GM21619 (cell line): ENCODE results near the gene ATP8A2.

Experiments used
- ATAC-seq: cut with Tn5 transposase; IDR thresholded peaks from one replicate; pipeline ENCODE4 v1.9.1; 2021; ENCODE audit not compliant: unreplicated experiment

ATP8A2 gene

DNA sequence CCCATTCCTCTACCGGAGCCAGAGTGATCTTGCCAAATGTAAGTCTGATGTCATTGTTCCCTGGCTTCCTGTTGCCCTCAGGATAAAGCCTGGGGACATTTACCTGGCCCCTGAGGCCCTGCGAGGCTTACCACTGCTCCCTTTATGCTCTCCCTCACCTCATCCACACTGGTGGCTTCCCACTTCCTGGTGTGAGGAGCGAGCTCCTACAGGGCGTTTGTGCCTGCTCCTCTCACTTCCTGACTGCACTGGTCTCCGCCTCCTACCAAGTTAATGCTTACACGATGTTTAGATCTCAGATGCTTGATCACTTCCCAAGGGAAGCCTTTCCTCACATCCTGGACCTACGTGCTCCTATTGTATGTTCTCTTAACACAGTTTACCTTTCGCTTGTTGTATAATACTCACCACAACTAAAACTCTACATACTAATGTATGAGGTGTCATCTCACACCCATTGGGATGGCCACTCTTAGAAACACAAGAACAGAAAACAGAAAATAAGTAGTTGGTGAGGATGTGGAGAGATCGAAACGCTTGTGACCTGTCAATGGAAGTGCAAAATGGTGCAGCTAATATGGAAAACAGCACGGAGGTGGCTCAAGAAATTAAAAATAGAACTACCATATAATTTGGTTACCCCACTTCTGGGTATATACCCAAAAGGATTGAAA is 502.4 kb downstream of the ATP8A2 start:
- no peak for ATAC-seq

DNA sequence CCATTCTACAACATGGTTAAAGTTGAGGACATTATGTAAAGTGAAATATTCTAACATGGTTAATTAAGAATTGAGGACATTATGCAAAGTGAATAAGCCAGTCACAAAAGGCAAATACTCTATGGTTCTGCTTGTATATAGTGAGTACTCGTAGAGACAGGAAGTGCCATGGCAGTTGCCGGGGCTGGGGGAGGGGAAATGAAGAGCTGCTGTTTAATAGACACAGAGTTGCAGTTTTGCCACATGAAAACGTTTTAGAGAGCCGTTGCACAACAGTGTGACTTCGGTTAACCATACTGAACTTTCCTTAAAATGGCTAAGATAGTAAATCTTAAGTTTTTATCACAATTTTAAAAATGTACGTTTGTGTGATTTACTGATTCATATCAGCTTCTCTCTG is 503.1 kb downstream of the ATP8A2 start:
- no peak for ATAC-seq

DNA sequence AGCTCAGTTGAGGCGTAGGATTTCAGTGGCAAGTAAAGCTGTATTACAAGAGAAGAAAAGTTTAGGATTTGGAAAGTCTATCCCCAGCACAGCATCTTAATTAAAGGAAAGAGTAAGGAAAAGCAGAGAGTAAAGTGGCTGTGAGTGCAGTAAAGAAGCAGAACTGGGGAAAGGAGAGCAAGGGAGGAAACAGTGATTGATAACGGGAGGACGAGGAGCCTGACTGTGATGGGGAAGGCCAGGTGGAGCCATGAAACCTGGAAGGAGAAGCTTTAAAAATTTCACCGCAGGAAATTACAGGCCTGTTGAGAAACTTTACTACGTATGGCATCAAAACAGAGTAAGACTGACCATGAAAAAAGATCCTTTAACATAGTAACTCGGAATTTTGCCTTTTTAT is 504.5 kb downstream of the ATP8A2 start:
- no peak for ATAC-seq

DNA sequence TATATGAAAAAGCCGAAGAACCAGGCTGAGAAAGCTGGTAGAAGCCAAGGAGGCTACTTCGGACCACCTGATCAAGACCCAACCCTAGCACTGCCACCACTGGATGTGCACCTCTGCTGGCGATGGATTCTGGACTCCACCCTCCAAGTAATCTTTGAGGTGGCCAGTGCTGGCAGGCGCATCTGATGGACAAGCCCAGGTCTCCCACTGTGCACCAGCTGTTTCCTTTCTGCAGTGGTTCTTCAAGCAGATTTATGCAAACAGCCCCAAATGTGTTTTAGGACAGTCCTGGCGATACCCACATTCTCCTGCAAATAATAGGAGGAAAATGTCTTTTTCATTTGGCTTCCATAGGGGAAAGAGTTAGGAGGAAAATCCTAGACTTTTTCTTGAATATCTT is 507.7 kb downstream of the ATP8A2 start:
- ATAC-seq, result no peak

DNA sequence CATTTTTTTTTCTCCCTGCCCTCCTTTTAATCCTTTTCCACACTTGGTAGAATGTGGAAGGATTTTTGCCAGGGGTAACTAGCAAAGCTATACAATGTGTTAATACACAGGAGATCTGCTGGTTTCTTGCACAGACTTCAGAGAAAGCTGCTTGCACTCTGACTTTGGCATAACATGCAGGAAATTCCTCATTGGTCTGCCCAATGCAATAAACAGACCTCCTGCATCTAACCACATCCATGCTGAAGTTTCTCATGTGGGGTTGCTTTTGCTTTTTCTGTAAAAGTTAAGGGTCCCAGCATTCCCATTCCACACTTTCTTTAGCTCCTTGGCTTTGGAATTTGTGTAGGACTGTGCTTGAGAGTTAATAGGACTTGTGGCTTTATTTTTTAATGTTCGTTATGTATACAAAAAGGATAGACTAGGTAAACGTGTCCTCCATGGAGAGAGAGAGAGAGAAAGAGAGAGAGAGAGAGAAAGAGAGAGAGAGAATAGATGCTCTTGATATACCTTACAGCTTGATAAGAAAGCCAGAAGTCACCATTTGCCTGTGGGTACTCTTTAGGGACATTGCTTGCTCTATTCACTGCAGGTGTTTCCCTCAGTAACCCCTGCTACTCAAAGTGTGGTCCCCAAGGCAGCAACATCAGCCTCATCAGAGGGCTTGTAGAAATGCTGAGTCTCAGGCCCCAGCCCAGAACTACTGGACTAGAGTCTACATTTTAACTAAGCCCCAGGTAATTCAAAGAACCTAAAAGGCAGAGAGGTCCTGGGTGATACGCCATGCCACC is 509.6 kb downstream of the ATP8A2 start:
- ATAC-seq, result no peak

DNA sequence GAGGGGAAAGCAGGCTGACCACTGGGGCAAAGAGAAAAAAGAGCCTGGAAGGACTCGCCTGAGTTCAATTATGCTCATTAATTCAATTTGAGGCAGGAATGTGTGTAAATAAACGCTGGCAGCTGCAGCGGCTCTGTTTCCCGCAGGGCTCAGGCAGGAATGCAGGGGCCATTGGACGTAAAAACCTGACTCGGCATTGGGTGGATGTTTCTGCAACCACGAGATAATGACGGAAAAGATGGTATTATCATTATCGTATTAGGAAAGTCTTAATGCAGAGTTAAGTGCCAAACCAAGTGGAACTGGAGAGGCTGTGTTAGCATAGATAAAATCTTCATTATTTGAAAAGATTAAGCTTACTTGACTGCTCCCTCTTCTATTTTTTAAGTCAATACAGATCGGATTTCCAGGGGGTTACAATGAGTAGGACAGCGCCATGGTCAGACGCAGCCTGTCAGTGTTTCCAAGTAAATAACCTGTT is 510.2 kb downstream of the ATP8A2 start:
- ATAC-seq, result no peak

DNA sequence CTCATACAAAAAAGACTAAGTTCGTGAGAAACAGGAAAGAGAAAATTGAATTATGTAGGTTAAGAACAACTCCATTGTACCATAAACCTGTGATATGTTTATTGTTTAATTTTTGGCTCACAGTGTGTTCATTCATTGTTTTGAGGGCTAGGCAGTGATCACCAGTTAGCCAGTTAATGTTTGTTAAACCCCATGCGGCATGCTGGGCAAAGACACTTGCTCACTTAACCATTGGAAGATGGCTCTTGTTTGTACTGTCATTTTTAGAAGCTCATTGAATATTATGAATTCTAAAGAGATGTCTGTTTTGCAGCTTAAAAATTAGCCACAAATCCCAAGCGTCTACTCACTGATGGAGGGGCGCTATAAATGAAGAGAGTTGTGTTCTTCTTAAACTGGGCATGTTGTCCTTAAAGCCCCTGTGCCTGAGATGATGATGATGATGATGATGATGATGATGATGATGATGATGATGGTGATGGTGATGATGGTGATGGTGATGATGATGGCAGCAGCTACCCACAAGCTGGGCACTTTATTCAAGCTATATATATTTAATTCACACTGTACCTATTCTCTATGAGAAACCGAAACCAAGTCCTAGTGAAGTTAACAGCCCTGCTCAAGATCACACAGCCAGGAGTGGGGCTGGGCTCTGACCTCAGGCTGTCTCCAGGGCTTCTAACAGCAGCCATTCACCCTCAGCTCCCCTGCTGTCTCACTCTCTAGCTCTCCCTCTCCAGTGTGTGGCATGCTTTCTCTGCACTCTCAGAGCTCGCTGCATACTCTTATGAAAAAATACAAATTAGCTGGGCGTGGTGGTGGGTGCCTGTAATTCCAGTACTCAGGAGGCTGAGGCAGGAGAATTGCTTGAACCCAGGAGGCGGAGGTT is 510.9 kb downstream of the ATP8A2 start:
- ATAC-seq, result no peak

DNA sequence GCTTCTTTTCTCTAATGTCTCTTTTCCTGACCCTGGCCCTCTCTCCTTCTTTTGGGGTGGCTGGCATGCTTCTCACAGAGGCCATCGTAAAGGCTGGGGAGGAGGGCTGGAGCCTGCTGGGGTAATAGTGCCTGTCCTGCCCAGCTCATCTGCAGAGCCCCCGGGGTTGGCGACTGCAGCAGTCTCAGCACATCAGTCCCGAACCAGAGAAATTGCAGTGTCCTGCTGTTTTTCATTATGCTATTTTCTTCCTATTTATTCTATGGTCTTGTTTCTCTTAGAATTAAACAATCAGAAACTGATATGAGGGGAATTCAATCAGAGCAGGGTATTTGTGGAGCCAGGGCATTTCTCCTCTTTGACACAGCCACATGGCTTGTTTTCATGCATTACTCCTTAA is 513.6 kb downstream of the ATP8A2 start:
- no peak for ATAC-seq

DNA sequence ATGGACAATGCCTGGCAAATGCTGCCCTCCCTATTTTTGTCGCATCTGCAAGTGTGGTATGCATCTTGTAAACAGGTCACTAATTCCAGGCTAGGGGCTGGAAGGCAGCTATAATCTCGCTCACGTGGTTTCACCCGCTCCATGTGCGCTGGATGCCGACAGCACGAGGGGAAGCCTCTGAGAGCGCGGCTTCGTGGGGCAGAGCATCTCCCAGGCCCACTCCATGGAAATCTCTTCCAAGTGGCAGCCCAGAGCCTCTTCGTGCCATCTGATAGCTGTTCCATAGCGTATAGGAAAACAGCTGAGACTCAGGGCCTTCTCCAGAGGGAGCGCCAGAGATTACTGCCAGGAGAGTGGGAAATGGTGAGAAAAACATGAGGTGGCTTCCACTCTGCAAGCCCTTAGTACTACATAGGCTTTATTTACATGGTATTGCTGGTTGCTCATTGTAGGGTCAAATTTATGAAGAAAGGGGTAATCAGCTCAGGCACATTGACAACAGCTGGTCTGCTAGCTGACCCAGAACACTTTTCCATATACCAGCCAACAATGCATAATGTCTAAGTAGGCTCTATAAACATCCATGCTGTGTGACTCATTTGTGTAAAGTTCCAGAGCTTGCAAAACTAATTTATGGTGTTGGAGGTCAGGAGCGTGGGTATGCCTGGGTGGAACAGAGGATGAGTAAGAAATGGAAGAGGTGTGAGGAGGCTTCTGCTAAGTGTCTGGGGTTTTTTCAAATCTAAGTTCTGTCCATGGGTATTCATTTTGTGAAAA is 514.9 kb downstream of the ATP8A2 start:
- no peak for ATAC-seq

DNA sequence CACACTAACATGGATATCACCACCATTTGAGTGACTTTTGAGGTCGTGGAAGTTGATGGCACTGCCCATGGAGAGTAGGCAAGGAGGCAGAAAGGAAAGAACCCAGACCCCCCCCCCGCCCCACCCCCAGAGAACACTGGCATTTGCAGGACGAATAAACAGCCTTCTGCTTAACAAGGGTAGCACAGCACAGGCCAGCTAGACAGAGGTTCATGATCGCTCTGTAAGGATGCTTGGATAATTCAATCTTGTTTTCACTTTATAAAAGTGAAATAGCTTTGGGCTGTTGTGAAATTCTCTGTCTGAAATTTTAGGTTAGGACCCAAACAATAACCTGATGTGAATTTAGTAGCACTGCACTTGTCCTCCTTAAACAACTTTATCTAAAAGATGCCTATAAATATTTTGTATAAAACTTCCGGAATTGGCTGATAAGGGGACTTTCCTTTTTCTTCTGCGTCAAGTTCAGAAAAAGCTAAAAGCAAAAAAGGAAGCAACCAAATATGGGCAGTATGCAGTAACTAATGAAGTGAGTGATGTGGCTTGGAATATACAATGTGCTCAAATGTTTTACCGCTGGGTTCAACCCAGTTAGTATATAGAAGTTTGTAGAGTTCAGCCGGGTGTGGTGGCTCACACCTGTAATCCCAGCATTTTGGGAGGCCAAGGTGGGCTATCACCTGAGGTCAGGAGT is 516.3 kb downstream of the ATP8A2 start:
- ATAC-seq, result no peak

DNA sequence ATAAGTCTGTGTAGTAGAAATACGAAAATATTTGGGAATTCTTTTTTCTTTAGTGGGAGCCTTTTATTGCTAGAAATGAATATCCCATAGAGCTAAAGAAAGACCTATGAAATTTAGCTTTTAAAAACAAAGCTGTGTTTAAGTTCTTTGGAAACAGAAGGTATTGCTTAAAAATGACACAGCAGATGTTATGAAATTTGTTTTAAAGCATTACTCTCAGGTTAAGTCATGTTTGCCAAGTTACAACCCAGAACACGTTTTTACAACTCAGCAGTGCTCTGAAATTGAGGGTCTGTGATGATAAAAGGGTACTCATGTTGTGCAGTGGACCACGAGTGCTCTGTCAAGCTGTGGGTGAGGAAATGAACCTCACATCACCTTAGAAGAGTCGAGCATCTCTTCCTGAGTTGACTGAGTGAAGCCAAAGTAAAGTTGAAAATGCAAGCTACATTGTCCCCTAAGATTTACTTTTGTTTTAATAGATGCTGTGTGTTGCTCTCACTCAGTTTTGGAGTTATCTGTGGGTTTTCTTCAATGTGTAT is 519.0 kb downstream of the ATP8A2 start:
- ATAC-seq, result no peak

DNA sequence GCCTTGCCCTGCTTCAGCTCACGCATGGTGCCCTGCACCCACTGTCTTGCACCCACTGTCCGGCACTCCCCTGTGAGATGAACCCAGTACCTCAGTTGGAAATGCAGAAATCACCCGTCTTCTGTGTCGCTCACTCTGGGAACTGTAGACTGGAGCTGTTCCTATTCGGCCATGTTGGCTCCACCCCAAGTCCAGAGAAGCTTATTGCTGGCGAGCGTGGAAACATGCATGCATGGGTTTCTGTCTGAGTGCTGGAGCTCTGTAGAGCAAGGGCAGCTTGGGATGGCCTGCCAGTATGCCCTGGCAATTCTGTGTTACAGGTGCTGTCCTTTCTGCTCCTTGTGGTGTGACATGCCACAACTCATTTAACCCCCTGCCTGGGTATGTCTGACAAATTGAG is 527.2 kb downstream of the ATP8A2 start:
- no peak for ATAC-seq

DNA sequence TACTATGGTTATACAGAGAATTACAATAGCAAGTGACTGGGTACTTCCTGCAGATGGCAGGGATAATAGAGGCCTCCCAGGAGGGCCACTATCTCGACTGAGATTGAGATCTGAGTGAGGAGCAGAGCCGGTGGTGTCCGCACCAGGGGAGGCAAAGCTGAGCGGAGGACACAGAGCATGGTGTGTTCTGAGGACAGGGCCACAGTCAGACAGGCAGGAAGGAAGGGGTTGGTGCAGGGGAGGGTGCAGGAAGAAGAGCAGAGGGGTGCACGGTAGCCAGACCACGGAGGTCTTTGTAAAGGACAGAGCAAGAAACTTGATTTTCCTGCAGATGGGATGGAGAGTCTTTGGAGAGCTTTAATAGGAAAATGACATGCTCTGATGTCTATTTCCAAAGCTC is 527.7 kb downstream of the ATP8A2 start:
- ATAC-seq, result no peak

DNA sequence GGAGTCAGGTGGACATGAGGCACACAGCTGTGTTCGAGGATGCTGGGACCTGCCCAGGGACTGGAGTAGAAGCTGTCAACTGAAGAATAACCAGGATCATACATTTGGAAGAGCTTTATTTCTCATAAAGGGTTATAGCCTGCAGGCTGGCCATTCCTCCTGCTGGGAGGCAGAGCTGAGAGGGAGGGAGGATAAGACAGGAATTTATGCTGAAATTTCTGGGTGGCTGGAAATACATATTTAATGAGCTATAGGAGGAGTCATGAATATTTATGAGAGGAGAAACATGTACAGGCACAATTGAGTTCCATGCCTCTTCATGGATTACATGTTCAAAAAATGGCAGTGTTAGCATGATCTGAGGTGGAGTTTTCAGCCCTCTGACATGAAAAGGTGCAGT is 528.2 kb downstream of the ATP8A2 start:
- ATAC-seq, result no peak

DNA sequence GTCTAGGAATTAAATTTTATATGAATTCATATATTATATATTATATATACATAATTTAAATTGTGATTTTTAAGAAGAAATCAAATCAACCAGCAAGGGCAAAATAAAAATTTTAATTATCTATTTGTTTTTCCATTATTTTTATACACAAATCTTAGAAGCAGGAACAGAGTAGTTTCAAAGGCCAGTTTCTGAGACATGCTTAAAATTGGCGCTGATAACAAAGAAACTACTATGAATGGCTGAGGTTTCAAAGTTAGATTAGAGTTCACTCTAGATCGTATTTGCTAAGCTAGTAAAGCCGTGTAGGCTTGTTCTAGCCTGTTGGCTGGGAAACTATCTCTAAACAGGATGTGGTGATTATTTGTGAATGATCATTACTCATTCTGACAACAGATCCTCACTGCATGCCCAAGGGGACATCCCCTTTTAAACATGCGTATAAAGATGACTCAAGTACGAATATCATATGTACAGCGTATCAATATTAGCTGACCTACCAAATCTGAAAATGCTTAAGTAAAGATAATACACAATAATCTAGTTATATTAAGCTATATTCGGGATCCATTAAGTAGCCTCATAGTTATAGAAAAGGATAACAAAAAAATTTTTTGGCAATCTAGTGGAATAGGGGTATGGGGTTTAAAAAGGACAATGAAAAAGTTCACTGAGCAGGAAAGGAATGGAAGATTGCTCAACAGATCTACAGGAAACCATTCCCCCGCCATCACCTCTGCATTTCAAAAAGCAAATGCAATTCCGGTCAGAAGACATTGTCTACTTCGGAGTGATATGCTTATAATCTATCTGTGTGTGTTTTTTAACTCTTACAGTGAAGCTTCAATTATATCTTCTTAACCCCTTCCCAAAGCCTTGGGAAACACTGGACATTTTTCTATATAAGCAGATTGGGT is 529.9 kb downstream of the ATP8A2 start:
- peak; percentile 97 for ATAC-seq

DNA sequence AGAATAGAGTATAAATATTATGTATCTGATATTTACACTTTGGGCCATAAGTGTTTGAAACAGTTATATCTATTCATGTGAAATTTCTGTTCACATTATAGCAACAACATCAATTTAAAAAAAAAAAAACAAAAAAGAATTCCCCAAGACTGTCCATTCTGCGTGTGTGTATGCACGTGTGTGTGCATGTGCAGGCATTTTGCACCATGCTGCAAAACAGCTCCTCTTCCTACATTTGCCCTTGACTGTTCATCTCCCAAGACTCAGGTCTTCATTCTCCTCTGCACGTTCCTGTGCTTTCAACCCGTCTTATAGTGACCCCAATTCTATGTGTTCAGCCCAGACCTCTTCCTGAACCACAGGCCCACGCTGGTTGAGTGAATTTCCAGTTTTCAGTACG is 530.7 kb downstream of the ATP8A2 start:
- no peak for ATAC-seq

DNA sequence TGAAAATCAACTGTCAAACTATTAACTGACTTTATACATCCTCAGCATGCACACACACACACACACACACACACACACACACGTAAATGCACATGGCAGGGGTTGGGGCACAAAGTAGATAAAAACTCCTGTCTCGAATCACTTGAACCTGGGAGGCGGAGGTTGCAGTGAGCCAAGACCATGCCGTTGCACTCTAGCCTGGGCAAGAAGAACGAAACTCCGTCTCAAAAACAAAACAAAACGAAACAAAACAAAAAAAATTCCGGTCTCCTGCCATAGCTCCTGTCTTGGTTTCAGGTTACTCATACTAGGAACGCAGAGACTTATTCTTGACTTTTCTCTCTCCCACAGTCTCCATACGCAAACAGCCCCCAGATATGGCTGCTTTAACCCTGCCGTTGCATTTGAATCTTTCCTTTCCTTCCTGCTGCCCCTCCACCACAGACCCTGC is 531.1 kb downstream of the ATP8A2 start:
- ATAC-seq, result no peak

DNA sequence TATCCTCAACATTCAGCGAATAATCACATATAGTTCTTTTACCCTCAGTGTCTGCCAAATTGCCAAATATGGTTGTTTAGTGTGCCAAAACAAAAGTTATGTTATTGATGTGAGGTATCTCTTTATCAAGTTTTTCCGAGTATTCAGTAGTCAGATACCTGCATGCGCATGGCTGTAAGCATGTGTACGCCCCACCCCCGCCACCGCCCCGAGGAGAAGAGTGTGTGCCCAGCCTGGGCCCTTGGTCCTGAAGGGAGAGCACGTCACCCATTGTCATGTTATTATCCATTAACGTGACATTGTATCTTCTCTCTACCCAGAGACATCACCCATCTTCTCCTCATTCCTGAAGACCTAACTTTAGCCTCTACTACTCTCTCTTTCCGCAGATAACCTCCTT is 533.1 kb downstream of the ATP8A2 start:
- no peak for ATAC-seq

DNA sequence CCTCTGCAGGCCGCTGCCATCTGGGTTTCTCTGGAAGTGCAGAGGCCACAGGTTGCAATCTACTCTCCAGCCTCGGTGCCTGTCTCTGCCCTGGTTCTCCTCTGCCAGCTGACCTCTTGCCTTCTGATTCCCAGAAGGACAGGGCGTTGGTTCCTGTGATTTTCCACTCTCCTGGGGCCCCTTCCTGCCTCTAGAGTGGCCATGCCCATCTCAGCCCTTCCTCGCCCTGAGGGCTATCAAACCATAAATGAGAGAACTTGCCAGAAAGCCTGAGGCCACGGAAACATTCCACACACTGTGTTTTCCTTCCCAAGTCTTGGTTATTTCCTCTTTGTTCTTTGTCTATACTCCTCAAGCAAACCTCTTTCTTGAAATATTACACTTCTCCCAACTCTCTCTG is 533.8 kb downstream of the ATP8A2 start:
- ATAC-seq, result no peak
